ENCODE results near the gene PTGS1.
"Not testable (repeated sequence)": the region's sequence is repeated elsewhere in the genome, so short reads cannot be mapped to it uniquely, and the experiment has no call there.

PTGS1 gene

DNA sequence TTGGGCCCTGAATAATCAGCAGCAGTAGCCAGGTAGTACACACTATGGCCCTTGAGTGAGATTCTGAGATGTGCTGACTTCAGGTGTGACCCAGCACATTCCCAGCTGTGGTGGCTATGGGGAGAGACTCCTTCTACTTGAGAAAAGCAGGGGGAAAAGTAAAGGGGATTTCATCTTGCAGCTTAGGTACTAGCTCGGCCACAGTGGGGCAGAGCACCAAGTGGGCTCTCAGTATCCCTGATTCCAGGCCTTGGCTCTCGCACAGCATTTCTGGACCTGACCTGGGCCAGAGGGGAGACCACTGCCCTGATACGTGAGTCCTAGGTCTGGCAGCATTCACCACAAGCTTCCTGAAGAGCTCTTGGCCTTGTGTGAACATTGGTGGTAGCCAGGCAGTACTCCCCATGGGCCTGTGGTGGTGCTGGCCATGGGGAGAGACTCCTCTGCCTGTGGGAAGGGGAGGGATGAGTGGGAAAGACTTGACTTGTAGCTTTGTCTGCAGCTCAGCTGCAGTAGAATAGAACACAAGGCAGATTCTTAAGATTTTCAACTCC lies 27.6 kb downstream of the PTGS1 start:
- no peak for DNase-seq (ENCODE audit: low spot score)

- no peak for DNase-seq (ENCODE audit: low spot score)
Measured at GRCh38 chr9:122401896-122402295, 31.1 kb downstream of the PTGS1 start.

GRCh38 chr9:122402403-122402871 lies 31.6 kb downstream of the PTGS1 start:
- DNase-seq (ENCODE audit: low spot score): no peak

GRCh38 chr9:122402874-122403273 lies 32.0 kb downstream of the PTGS1 start:
- DNase-seq (ENCODE audit: low spot score): no peak

DNA sequence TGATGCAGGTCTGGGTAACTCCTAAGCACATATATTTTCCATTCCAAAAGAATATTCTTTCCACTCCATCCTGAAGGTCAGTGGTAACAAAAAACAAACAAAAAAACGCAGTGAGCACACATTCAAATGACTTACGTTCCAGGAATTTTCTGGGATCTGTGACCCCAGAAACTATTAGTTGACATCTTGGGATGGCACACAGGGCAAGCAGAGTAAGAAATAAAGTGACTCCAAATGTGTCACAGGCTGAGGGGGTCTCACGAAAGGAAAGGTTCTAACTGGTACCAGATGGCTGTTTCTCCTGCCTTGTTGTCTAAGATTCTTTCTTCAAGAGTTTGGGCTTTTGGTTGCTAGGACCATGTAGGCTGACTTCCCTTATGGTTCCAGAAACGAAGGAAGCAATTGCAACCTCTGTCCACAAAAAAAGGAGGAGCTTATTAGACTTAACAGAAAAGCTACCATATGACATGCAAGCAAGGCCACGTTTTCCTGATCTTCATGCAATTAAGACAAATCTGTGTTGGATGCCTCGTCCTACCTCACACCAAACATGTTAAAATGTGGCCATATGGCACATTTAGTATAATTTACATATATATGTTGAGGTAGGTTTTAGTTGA lies 32.7 kb downstream of the PTGS1 start:
- DNase-seq (ENCODE audit: low spot score): no peak

DNA sequence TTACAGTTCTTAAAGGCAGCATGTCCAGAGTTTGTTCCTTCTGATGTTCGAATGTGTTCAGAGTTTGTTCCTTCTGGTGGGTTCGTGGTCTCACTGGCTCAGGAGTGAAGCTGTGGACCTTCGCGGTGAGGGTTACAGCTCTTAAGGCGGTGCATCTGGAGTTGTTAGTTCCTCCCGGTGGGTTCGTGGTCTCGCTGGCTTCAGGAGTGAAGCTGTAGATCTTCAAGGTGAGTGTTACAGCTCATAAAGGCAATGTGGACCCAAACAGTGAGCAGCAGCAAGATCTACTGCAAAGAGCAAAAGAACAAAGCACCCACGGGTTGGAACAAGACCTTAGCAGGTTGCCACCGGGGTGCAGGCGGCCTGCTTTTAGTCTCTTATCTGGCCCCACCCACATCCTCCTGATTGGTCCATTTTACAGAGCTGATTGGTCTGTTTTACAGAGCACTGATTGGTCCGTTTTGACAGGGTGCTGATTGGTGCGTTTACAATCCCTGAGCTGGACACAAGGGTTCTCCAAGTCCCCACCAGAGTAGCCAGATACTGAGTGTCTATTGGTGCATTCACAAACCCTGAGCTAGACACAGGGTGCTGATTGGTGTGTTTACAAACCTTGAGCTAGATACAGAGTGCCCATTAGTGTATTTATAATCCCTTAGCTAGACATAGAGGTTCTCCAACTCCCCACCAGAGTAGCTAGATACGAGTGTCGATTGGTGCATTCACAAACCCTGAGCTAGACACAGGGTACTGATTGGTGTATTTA lies 34.7 kb downstream of the PTGS1 start:
- not testable (repeated sequence) for DNase-seq (ENCODE audit: low spot score)

DNA sequence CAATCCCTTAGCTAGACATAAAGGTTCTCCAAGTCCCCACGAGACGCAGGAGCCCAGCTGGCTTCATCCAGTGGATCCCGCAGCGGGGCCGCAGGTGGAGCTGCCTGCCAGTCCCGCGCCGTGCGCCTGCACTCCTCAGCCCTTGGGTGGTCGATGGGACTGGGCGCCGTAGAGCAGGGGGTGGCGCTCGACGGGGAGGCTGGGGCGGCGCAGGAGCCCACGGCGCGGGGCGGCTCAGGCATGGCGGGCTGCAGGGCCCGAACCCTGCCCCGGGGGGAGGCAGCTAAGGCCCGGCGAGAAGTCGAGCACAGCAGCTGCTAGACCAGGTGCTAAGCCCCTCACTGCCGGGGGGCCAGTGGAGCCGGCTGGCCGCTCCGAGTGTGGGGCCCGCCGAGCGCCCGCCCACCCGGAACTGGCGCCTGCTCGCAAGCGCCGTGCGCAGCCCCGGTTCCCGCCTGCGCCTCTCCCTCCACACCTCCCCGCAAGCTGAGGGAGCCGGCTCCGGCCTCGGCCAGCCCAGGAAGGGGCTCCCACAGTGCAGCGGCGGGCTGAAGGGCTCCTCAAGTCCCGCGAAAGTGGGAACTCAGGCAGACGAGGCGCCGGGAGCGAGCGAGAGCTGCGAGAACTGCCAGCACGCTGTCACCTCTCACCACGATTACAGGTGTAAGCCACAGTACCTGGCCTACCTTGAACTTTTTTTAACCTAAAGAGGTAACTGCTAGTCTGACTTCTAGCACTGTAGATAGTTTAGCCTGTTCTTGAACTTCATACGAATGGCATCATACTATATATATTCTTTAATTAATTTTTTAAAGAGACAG lies 35.5 kb downstream of the PTGS1 start:
- DNase-seq (ENCODE audit: low spot score): no peak

GRCh38 chr9:122414108-122414507 lies 43.3 kb downstream of the PTGS1 start:
- DNase-seq (ENCODE audit: low spot score): not testable (repeated sequence)

GRCh38 chr9:122418016-122418415 lies 47.2 kb downstream of the PTGS1 start:
- DNase-seq (ENCODE audit: low spot score): no peak

DNA sequence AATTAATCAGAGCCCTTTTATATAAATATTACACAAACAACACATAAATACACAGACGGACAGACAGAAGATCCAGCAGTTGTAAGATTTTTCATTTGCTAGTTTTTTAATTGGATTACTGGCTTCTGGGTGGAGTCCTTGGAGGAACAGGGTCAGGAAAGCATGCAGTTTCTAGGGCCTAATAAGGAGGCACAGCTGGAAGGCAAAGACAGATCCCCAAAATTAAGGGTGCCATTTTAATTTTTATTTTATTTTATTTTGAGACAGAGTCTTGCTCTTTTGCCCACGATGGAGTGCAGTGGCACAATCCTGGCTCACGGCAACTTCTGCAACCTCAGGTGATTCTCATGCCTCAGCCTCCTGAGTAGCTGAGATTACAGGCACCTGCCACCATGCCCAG lies 49.5 kb downstream of the PTGS1 start:
- no peak for DNase-seq (ENCODE audit: low spot score)

DNA sequence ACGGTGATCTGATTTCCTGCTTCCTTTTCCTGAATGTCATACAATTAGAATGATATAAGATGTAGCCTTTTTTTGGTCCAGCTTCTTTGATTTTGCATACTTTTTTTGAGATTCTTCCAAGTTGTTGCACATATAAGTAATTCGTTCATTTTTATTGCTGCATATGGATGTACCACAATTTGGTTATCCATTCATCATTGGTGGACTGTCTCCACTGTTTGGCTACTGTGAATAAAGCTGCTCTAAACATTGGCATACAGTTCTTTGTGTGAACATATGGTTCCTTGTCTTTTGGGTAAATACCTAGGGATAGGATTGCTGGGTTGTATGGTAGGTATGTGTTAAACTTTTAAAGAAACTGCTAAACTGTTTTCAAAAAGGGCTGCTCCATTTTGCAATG lies 54.3 kb downstream of the PTGS1 start:
- no peak for DNase-seq (ENCODE audit: low spot score)

DNA sequence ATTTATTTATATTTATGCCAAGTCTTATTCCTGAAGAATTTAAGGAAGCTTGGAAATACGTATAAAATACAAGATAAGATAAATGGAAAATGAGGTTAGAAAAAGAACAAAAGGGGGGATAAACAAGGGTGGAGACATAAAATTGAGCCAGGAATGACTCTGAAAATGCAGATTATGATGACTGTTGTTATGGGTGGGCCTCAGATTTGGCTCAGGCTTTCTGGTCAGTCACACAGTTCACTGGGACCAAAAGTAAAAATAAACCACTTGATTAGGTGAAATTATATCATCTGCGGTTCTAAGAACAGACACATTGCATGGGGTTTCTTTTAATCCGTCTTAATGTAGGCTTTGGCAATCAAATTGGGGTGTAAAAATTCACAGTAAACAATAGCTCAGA lies 55.9 kb downstream of the PTGS1 start:
- DNase-seq (ENCODE audit: low spot score): no peak

DNA sequence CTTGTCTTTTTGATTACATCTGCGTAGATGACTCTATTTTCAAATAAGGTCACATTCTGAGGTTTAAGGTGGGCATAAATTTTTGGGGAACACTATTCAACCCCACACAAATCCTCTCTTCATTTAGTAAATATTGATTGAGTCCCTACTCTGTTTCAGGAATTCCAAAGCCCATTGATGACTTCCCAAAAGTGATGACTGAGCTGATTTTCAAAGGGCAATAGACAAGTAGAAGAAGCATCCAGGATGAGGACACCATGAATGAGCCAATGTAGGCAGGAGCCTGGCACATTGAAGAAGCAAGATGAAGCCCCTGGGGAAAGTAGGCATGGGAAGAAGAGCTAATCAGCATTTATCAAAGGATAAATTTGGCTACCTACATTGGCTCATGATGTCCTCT lies 71.7 kb downstream of the PTGS1 start:
- no peak for DNase-seq (ENCODE audit: low spot score)

DNA sequence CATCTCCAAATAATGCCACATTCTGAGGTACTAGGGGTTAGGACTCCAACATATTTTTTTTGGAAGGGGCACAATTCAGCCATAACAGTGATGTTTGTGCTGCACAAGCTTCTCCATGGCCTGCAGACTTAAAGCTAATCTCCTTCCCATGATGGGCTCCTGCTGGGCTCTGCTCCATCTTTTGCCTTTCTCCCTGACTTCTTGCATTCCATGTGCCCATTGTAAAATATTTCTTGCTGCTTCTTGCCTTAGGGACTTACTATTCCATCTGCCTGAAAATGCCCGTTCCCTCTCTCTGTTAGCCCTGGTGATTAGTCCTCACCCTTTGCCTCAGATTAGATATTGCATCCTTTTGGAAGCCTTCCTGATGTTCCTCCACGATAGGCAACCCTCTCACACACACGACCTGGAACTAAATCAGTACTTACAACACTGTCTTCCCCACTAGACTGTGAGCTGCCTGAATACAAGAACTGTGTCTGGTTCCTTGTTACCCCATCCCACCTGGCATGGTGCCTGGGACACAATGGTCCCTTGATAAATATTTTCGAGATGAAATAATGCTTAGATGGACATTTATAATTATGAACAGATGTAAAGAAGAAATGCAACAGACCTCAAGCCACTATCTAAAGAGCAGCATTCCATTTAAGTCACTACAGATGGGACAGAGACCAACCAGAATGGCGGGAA lies 73.4 kb downstream of the PTGS1 start:
- no peak for DNase-seq (ENCODE audit: low spot score)
